Lower leg skin (tissue), 4 donors: ENCODE data around the gene RNF144A. TPM values are rescaled to one million over a fixed set of nuclear protein-coding genes. Genes with fewer than 3 reads are reported as not detected.

ENCODE experiments used
- DNase-seq, 2 donors: peaks; one replicate each; pipeline ENCODE4 v3.0.0-alpha.2; 2019; ENCODE audit warnings: low spot score in 2 of 2
- H3K4me3 ChIP-seq: fragments of 200-600 bp; sonication (generic); 2 replicates; pipeline ENCODE4 v1.5.1; 2017; ENCODE audit warnings: mild to moderate bottlenecking, low read depth; ENCODE audit not compliant: poor library complexity, severe bottlenecking
- POLR2A ChIP-seq, 2 donors: fragments of 450-650 bp; IDR thresholded peaks; one replicate each; pipeline ENCODE4 v1.6.1; 2016 to 2017; ENCODE audit warnings: antibody characterized with exemption in 2 of 2, mild to moderate bottlenecking in 1 of 2, moderate library complexity in 1 of 2
- WGBS, 2 donors: methylation state at CpG; one replicate each; pipeline ENCODE4 v1.1.5; 2018; 5-methylcytosine and 5-hydroxymethylcytosine counted together
- intact Hi-C: fragments of 100-400 bp; cut with DNase I; formaldehyde crosslinking; loops from one replicate; pipeline ENCODE4 v1.15.0; 2023; ENCODE audit warnings: low total_unique reads
- total RNA-seq, 4 donors: library from RNA; depleted of rRNA; stranded (reverse); fragments of >200 nt; gene quantifications; one replicate each; pipeline ENCODE4 v1.1.0, GENCODE V29; 2016
- TF ChIP-seq, protein P1 (sequence below), 3 donors: fragments of 450-650 bp; IDR thresholded peaks; one replicate each; pipeline ENCODE4 v1.5.1; 2016; ENCODE audit warnings: antibody characterized with exemption in 3 of 3, mild to moderate bottlenecking in 3 of 3, moderate library complexity in 2 of 3

The RNF144A gene
- total RNA-seq, 4 donors from 2014 or later = 5.2 to 10.9 (median 7.6) TPM

DNA sequence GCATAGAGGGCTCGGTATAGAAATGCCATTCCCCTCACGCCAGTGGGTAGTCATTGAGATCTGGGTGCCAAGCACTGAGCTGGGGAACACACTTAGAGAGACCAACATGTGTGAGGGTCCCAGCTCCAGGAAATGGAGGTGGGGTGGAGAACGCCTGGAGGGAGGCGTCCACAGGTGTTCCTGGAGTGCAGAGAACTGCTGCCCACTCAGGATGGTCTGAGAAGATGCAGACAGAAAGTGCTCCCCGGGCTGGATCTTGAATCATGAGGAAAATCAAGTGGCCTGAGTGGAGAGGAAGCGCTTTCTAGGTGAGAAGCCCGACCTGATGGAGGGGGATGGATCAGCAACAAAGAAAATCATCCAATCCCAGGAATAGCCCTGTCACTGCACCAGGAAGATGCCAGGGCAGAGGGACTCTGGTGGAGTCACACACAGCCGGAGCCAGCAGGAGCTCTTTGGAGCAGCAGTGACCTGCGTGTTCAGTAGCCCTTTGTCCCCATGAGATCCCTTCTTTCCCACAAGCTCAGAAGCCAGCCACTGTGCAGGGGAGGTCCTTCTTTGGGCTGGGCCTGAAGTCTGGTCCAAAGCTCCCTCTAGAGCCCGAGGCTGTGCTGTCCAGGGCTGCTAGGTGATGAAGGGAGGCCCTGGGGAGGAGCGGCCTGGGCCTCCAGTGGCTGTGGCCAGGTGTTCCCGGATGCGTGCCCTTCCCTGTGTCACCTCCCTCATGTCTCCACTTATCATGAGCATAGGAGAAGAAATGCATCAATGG lies 112.3 kb downstream of the RNF144A start:
- TF ChIP-seq, protein P1, sequence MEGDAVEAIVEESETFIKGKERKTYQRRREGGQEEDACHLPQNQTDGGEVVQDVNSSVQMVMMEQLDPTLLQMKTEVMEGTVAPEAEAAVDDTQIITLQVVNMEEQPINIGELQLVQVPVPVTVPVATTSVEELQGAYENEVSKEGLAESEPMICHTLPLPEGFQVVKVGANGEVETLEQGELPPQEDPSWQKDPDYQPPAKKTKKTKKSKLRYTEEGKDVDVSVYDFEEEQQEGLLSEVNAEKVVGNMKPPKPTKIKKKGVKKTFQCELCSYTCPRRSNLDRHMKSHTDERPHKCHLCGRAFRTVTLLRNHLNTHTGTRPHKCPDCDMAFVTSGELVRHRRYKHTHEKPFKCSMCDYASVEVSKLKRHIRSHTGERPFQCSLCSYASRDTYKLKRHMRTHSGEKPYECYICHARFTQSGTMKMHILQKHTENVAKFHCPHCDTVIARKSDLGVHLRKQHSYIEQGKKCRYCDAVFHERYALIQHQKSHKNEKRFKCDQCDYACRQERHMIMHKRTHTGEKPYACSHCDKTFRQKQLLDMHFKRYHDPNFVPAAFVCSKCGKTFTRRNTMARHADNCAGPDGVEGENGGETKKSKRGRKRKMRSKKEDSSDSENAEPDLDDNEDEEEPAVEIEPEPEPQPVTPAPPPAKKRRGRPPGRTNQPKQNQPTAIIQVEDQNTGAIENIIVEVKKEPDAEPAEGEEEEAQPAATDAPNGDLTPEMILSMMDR (IDR thresholded peaks at IDR 0.05) = no peak
- TF ChIP-seq POLR2A (IDR thresholded peaks at IDR 0.05) = no peak
- DNase-seq = no peak
- intact Hi-C loops = no loop called here
- H3K4me3 ChIP-seq = no peak overlapping the region
- 92 to 93% methylated on average over 13 of the region's 13 CpGs for WGBS, 2 donors

DNA sequence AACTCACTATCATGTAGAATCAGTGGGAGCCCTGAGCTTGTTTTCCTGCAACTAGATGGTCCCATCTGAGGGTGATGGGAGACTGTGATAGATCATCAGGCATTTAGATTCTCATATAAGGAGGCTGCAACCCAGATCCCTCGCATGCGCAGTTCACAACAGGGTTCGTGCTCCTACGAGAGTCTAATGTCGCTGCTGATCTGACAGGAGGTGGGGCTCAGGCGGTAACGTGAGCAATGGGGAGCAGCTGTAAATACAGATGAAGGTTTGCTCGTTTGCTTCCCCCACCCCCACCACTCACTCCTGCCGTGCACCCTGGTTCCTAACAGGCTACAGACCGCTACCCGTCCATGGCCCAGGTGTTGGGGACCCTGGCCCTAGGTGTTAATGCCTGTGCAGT lies 113.6 kb downstream of the RNF144A start:
- no peak for DNase-seq
- TF ChIP-seq POLR2A (IDR thresholded peaks at IDR 0.05) = no peak
- TF ChIP-seq, protein P1 (IDR thresholded peaks at IDR 0.05) = no peak
- intact Hi-C loops = no loop called here
- no peak overlapping the region for H3K4me3 ChIP-seq
- WGBS, 2 donors = 94 to 96% methylated on average over 11 of the region's 11 CpGs

DNA sequence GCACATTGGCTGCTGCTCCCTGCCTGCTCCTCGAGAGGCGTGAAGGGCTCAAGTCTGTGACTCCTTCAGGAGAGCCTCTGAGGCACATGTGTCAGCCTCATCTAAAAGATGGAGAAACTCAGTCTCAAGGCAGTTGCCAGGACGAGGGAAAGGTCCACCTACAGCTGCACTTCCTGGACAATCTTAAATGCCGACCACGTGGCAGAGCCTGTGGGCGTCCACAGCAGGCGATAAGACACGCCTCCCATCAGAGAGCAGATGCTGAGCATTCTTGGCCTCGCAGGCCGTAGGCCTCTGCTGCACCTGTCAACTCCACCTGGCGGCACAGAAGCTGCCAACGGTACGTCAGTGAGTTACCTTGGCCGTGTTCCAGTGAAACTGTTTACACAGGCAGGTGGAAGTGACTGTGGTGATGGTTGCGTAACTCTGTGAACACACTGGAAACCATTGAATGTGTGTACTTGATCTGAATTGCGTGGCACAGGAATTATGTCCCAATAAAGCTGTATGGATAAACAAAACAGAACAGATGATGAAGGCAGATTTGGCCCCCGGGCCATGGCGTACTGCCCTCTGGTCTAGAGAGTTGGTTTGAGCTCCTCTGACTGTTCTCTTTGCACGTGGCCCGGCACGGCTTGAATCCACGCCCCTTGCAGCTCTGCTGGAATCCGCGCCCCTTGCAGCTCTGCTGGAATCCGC lies 114.5 kb downstream of the RNF144A start:
- no peak overlapping the region for H3K4me3 ChIP-seq
- 57 to 59% methylated on average over 25 of the region's 25 CpGs for WGBS, 2 donors
- intact Hi-C loops = no loop called here
- TF ChIP-seq, protein P1 (IDR thresholded peaks at IDR 0.05) = no peak
- no peak for TF ChIP-seq POLR2A (IDR thresholded peaks at IDR 0.05)
- DNase-seq = peak; percentile 61 to 90

DNA sequence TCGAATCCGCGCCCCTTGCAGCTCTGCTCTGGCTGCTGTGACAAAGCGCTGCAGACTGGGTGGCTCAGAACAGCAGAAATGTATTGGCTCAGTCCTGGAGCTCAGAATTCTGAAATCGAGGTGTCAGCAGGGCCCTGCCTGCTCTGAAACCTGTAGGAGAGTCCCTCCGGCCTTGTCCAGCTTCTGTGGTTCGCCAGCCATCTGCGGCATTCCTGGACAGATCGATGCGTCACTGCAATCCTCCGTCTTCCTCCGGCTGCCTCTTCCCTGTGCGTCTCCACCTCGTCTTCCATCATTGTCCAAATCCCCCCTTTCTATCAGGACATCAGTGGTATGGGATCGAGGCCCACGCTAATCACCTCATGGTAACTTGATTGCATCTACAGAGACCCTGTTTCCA lies 115.2 kb downstream of the RNF144A start:
- 97 to 98% methylated on average over 16 of the region's 16 CpGs for WGBS, 2 donors
- intact Hi-C loops = no loop called here
- H3K4me3 ChIP-seq = no peak overlapping the region
- no peak for TF ChIP-seq POLR2A (IDR thresholded peaks at IDR 0.05)
- TF ChIP-seq, protein P1 (IDR thresholded peaks at IDR 0.05) = no peak
- DNase-seq = no peak

DNA sequence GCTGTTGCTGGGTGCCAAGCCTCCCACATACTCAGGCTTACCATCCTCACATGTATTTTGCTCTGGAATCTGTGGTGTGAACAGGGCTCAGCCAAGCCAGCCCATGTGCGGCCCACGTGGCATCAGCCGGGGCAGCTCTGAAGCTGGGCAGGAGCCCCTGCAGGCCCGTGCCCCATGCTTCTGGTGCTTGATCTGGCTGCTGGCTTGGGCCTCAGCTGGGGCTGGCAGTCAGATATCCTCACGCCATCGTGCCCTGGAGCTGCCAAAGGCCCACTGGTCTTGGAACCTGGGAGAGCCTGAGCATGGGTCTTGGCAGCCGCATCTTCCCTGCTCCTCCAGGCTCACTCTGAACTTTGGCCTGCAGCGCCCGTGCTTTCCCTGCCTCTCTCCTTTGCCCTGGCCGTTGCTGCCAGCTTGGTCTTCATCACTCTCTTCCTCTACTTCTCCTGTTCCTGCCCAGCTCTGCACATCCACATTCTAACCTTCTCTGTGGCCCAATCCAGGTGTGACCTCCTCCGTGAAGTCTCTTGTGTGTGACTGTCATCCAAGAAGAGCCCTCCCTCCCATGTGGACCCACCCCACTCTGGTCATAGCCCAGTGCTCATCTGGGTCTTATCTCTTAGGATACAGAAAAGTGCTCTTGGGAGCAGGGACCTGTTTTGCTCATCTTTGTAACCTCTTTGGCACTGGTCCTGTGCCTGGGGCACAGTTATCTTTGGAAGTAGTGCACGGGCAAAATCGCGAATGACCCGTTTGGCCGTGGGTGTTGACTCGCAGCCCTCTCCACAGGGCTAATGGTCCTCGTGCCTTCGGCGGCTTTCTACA lies 116.1 kb downstream of the RNF144A start:
- H3K4me3 ChIP-seq = no peak overlapping the region
- intact Hi-C loops = no loop called here
- DNase-seq = no peak
- WGBS, 2 donors = 83 to 84% methylated on average over 20 of the region's 20 CpGs
- TF ChIP-seq POLR2A (IDR thresholded peaks at IDR 0.05) = no peak
- TF ChIP-seq, protein P1 (IDR thresholded peaks at IDR 0.05) = no peak
